ENCODE results near the gene PIGQ.

GRCh38 chr16:531494-532125 is 38.2 kb upstream of the PIGQ start:
- no peak for TF ChIP-seq POLR2A (IDR thresholded peaks at IDR 0.05)
- no peak for TF ChIP-seq CTCF (IDR thresholded peaks at IDR 0.05)

Measured in heart left ventricle (tissue), 13 donors.